Adipocyte (in vitro differentiated cells): Measurements from ENCODE around the gene PDHX.
"Not testable (repeated sequence)": the region's sequence is repeated elsewhere in the genome, so short reads cannot be mapped to it uniquely, and the experiment has no call there.

Experiments used
- DNase-seq: peaks from one replicate; pipeline ENCODE4 v3.0.0-alpha.2; 2015; ENCODE audit warnings: low read depth
- H3K27me3 ChIP-seq: replicated peaks from 2 replicates; pipeline ENCODE4 v1.7.0; 2013; ENCODE audit warnings: mild to moderate bottlenecking, low read length, moderate library complexity; ENCODE audit not compliant: control insufficient read depth, insufficient read depth
- H3K36me3 ChIP-seq: 2 replicates; pipeline ENCODE4 v1.7.0; 2013; ENCODE audit warnings: low read length, mild to moderate bottlenecking, moderate library complexity; ENCODE audit not compliant: control insufficient read depth, insufficient read depth, severe bottlenecking
- H3K4me1 ChIP-seq: 2 replicates; pipeline ENCODE4 v1.7.0; 2013; ENCODE audit warnings: mild to moderate bottlenecking, low read length, moderate library complexity; ENCODE audit not compliant: control insufficient read depth, insufficient read depth
- H3K4me3 ChIP-seq: 2 replicates; pipeline ENCODE4 v1.7.0; 2013; ENCODE audit warnings: mild to moderate bottlenecking, low read length, moderate library complexity
- H3K9ac ChIP-seq: 2 replicates; pipeline ENCODE4 v1.7.0; 2013; ENCODE audit warnings: mild to moderate bottlenecking, low read length, moderate library complexity
- H3K9me3 ChIP-seq: 2 replicates; pipeline ENCODE4 v1.7.0; 2013; ENCODE audit warnings: mild to moderate bottlenecking, low read length, moderate library complexity; ENCODE audit not compliant: control insufficient read depth

PDHX gene

DNA sequence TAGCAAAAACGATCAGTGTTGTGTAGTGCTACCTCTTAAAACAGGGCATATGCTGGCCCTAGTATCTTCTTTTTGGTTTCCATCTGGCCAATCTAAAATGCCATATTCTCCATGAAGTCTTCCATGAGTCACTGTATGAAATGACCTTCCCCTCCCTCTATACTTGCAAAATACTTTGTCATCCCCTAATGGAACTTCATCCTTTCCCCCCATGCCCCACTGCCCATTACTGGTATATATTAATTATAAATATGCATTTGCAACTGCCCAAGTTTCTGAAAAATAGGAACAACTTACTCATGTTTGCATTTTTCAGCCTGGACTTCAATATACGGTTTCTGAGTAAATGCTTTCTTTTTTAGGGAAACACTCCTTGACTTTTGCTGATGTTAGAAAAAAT lies 4.7 kb upstream of the PDHX start:
- Histone ChIP-seq H3K27me3 (no peaks in the 10 kb centered on the region), H3K36me3 (no peaks in the 10 kb centered on the region)

GRCh38 chr11:34913556-34913955 lies 2.9 kb upstream of the PDHX start:
- H3K4me1 ChIP-seq: peaks cover 49% of the 10 kb centered on the region
- H3K9ac ChIP-seq, H3K27me3 ChIP-seq, H3K9me3 ChIP-seq, DNase-seq, H3K36me3 ChIP-seq, H3K4me3 ChIP-seq: not testable (repeated sequence)

More for the DNA sequence above, 4.7 kb upstream of the PDHX start:
- no peak overlapping the region for H3K9ac ChIP-seq
- H3K4me1 ChIP-seq: peaks cover 44% of the 10 kb centered on the region
- H3K4me3 ChIP-seq: no peak overlapping the region
- H3K9me3 ChIP-seq: no peaks in the 10 kb centered on the region
- no peak for DNase-seq

DNA sequence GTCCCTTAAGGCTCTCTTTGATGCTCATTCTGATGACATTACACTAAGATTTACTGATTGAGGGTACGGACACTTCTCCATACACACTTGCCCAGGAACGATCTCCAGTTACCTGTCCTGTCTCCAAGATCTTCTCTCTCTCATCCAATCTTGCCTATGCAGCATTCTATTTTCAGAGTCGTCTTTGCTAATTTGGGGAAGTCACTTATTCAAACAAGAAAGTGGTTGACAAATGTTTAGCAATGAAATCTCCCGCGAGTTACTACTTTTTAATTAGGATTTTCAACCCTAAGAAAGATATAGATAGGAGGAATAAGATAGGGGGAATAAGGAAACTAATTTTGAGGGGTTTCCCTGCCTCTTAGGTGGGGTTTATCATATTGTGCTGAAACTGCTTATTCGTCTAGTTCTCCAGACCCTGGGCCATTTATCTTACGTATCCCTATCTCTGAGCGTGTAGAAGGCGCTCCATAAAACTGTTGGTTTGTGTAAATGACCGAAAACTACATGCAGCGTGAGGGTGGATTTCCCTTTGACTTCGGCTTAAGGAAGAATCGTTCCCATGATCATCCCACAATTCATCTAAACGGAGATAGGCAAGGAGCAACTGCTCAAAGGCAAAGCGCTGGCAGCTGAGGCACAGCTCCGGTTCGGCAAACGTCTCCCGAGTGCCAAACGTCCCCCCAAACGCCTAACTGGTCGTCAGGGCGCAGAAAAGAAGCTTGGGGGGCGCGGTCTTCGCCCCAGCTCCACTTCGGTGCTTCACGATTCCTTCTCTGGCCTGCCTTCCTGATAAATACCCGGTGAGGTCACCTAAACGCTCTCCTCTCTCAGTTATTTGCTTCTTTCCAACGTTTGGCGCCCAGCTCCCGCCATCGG lies 1.0 kb upstream of the PDHX start:
- Histone ChIP-seq H3K36me3 (peaks cover 7% of the 10 kb centered on the region), H3K4me1 (peaks cover 39% of the 10 kb centered on the region), H3K9ac (peak overlapping the region; percentile 96), H3K27me3 (no peaks in the 10 kb centered on the region), H3K9me3 (no peaks in the 10 kb centered on the region), H3K4me3 (peak overlapping the region; percentile 92)
- peak; percentile 52 for DNase-seq

DNA sequence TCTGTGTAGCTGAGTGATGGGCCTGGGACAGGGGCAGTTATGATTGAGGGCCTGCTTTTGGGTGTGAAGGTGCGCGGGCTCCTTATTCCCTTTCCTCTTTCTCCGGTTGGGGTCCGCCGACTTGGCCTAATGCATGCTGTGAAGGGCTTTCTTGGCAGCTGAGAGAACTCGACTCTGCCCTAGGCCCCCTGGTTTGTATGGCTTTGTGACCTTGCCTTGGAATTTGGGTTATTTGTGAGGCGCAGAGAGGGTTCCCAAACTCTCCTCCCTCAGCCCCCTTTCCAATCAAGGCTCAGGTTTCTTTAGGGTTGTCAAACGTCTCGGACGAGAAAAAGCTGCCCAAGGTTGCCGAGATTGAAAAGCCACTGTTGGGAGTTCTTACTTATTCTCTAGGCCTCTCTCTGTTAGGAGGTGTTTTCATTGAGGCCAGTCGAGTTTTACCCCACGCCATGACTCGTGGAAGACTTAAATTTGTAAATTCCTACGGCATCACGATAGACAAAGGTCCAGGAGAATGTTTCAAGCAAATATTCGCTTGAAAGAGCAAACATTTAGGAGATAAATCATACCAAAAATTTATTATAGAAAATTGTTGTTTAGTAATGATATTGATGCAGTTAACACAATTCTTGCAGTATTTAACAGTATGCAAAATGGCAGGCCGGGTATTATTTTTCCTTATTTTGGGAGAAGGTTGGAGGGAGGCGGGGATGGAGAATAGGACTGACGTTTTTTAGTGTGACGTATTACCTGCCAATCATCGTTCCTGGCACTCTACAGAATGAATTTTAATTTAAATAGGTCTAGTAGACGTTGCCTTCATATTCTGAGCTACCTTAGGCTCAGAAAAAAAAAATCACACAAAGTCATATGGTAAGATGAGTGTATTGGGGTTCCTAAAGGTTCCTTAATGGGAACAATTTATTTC lies 689 bp downstream of the PDHX start:
- Histone ChIP-seq H3K36me3 (peaks cover 15% of the 10 kb centered on the region), H3K4me1 (peaks cover 34% of the 10 kb centered on the region), H3K4me3 (peak overlapping the region; percentile 89)

DNA sequence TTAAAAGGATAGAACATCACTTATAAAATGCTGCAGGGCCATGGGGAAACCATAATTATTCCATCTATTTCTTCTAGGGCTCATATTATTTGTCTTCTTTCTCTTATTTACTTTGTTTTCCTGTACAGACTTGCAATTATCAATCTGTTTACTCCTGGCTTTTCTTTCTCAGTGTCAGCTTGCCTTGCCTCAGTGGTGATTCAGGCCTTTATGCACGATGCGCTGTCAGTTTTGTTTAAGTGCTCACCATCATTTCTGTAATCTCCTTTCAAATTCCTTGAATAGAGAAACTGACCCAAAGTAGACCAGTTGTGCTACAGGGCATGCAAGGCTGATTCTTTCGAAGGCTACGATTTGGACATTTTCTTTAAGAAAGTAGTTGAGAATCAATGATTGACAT lies 4.7 kb downstream of the PDHX start:
- no peak overlapping the region for H3K9ac ChIP-seq
- H3K9me3 ChIP-seq: no peaks in the 10 kb centered on the region
- H3K4me1 ChIP-seq: peaks cover 45% of the 10 kb centered on the region
- no peaks in the 10 kb centered on the region for H3K27me3 ChIP-seq
- no peak for DNase-seq
- peaks cover 15% of the 10 kb centered on the region for H3K36me3 ChIP-seq
- no peak overlapping the region for H3K4me3 ChIP-seq

More for the DNA sequence above, 689 bp downstream of the PDHX start:
- DNase-seq: peak; percentile 59
- Histone ChIP-seq H3K9me3 (no peaks in the 10 kb centered on the region), H3K9ac (peak overlapping the region; percentile 96), H3K27me3 (no peaks in the 10 kb centered on the region)

DNA sequence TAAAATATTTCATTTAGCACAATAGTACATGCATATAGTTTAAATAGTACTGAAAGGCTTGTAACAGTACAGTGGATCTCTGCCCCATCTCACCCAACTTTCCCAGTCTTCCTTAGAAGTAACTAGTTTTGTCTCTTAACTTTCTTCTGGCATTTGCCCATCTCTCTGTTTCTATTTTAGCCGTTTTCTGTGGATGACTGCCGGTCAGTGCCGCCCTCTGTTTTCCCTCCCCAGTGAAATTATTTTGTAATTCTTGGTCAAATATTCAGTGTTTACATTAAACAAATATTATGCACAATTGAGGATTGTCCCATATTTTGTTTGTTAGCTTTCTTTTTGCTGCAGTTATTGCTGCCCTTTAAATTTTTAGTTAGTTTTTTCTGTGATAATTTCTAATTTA lies 8.3 kb downstream of the PDHX start:
- Histone ChIP-seq H3K36me3 (peaks cover 13% of the 10 kb centered on the region), H3K9ac (peak overlapping the region; percentile 66), H3K27me3 (no peaks in the 10 kb centered on the region), H3K9me3 (no peaks in the 10 kb centered on the region), H3K4me3 (peak overlapping the region; percentile 20), H3K4me1 (peaks cover 49% of the 10 kb centered on the region)
- DNase-seq: no peak

GRCh38 chr11:34926101-34926830 lies 9.8 kb downstream of the PDHX start:
- H3K36me3 ChIP-seq: peaks cover under 1% of the 10 kb centered on the region
- H3K4me3 ChIP-seq: peak overlapping the region; percentile 44
- peaks cover 44% of the 10 kb centered on the region for H3K4me1 ChIP-seq
- no peaks in the 10 kb centered on the region for H3K9me3 ChIP-seq
- DNase-seq: peak; percentile 83
- H3K27me3 ChIP-seq: no peaks in the 10 kb centered on the region
- peak overlapping the region; percentile 69 for H3K9ac ChIP-seq

DNA sequence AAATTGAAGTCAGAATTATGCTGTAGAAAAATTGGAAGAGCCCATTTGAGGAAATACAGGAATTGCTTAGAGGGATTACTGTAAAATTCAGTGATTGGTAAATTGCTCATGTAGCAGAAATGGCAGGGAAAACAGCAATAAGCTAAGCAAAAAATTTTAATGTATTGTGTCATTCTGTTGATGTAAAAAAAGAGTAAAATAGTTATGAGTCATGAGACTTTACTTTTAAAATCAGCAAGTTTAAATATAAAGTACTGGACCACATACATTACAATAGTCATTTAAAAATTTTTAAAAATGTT lies 10.4 kb downstream of the PDHX start:
- DNase-seq: peak; percentile 76
- H3K4me3 ChIP-seq: no peak overlapping the region
- H3K27me3 ChIP-seq: no peaks in the 10 kb centered on the region
- H3K4me1 ChIP-seq: peaks cover 41% of the 10 kb centered on the region
- peaks cover 4% of the 10 kb centered on the region for H3K36me3 ChIP-seq
- no peaks in the 10 kb centered on the region for H3K9me3 ChIP-seq
- H3K9ac ChIP-seq: peak overlapping the region; percentile 69

DNA sequence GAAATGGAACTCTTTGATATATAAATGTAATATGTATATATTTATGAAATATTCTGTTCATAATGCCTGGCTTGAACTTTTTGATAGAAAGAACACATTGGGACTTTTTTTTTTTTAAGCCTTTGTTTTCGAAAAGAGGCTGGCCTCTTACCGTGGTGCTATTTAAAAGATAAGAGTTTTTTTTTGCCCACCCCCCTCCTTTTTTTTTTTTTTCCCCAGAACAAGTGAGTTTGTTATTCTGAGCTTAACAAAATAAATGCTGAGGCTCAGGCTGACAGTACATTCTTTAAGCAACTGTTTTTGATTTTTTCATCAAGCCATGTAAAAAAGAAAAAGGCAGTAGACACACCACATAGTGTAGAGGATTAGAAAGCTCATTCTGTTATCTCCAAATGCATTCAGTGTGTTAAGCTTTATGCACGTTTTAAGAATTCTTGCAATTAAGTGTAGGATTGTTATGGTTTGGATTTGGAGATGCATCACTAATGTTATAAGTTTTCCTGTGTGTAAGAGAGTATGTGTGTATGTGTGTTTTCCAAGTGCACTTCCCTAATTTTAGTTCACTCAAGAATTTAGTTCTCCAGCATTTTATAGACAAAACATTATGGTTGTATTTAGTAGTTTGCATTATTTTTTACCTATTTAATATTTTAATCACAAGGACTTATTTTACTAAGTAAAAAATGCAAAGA lies 12.0 kb downstream of the PDHX start:
- H3K9ac ChIP-seq: no peak overlapping the region
- no peak overlapping the region for H3K4me3 ChIP-seq
- DNase-seq: peak; percentile 34
- H3K36me3 ChIP-seq: peaks cover 20% of the 10 kb centered on the region
- H3K27me3 ChIP-seq: no peaks in the 10 kb centered on the region
- peaks cover 38% of the 10 kb centered on the region for H3K4me1 ChIP-seq
- no peaks in the 10 kb centered on the region for H3K9me3 ChIP-seq

DNA sequence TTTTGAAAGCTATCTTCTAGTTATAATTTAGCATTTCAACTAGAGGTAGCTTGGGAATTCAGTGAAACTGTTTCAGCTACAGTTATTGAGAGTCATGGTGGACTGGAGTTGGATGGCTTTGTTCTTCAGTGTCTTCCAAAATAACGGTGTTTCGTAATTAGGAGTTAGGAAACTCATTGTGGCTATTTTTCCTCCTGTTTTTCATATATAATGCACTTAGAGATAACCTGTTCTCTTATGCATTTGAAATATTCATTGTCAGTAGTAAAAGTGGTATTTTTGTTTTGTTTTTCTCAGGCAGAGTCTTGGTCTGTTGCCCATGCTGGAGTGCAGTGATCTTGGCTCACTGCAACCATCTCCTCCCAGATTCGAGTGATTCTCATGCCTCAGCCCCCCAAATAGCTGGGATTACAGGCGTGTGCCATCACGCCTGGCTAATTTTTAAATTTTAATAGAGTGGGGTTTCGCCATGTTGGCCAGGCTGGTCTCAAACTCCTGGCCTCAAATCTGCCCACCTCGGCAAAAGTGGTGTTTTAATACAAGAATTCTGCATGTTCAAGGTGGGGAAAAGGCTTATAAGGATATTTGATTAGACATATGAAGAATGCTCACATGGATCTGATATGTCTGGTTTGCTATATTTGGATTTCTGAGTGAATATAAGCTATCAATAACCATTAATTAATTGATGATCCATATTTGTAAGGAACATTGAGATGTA lies 12.7 kb downstream of the PDHX start:
- Histone ChIP-seq H3K27me3 (no peaks in the 10 kb centered on the region), H3K4me3 (no peak overlapping the region), H3K36me3 (peaks cover 27% of the 10 kb centered on the region), H3K9ac (no peak overlapping the region), H3K9me3 (no peaks in the 10 kb centered on the region), H3K4me1 (peaks cover 31% of the 10 kb centered on the region)
- DNase-seq: peak; percentile 22
